Heart left ventricle (tissue), 13 donors: ENCODE measurements around the gene OR2B6.

Source experiments
- CTCF ChIP-seq, 12 donors: fragments of 200-600 bp; sonication (generic) in 4 of 12; IDR thresholded peaks; one replicate each; pipeline versions ENCODE4 v1.5.0 to v1.8.0; 2018 to 2022; ENCODE audit warnings: antibody characterized with exemption in 12 of 12, mild to moderate bottlenecking in 5 of 12
- POLR2A ChIP-seq, 2 donors: fragments of 450-650 bp; IDR thresholded peaks; one replicate each; pipeline ENCODE4 v1.6.1; 2017; ENCODE audit warnings: antibody characterized with exemption in 2 of 2, mild to moderate bottlenecking in 2 of 2, moderate library complexity in 2 of 2
- donor health status: ischemic (EF 13 %, LVEDD 7.1; RV severe dilation, severe dysfunction).
- donor health status: DM: no; HTN: yes; CAD: no.
- donor health status: DM: no; HTN: no; CAD: no.
- donor health status: ischemic (EF 25% LVEDD 6.9; RV normal size, moderate dysfunction).
- donor health status: ischemic (EF 25% LVEDD 5.7; RV mildly dilated, moderate dysfunction).
- donor health status: ischemic (EF 35%, LVEDD 5.7; RV mildly dilated, moderate dysfunction).
- donor health status: nonischemic (EF 11% LVEDD 7.7; RV severe dilation, severe dysfunction).
- donor health status: DM: yes; HTN: yes; CAD: no.
- donor health status: PGD.
- donor health status: ischemic (EF 29% LVEDD 5.4; RV normal size, mild dysfunction).
- donor health status: nonischemic (EF 23%, LVEDD 6.1; RV moderate dilation, normal function).

DNA sequence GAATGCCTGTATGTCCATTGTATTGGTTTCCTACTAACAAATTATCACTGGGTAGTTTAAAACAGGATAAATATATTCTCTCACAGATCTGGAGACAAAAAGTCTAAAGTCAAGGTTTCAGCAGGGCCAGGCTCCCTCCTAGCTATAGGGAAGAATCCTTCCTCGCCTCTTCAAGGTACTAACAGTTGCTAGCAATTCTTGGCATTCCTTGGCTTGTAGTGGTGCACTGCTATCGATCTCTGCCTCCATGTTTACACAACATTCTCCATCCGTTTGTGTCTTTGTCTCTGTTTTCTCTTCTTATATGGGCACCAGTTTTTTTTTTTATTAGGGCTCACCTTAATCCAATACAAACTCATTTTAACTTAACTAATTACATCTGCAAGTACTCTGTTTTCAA is 48.9 kb downstream of the OR2B6 start:
- no peak for TF ChIP-seq CTCF (IDR thresholded peaks at IDR 0.05)
- TF ChIP-seq POLR2A (IDR thresholded peaks at IDR 0.05) = no peak
